CD4-positive, CD25-positive, alpha-beta regulatory T cell (primary cell): ENCODE measurements around the gene APC. TPM values are rescaled to one million over a fixed set of nuclear protein-coding genes. Genes with fewer than 3 reads are reported as not detected.
"Not testable (repeated sequence)": the region's sequence is repeated elsewhere in the genome, so short reads cannot be mapped to it uniquely, and the experiment has no call there.

Experiments
- ATAC-seq, 2 donors: fragments of 150-1000 bp; cut with Tn5 transposase; one replicate each; pipeline ENCODE4 v1.10.0; 2021; ENCODE audit warnings: low read depth in 2 of 2, moderate number of reproducible peaks in 2 of 2, moderate library complexity in 1 of 2
- DNase-seq, 3 donors: peaks; one replicate each; pipeline versions ENCODE4 v3.0.0 to v3.0.0-alpha.2; 2012 to 2022; ENCODE audit warnings: mixed read lengths in 1 of 3
- H3K27ac ChIP-seq: one replicate; pipeline ENCODE4 v1.7.0; 2013; ENCODE audit warnings: mild to moderate bottlenecking, low read length; ENCODE audit not compliant: insufficient read depth, poor library complexity, severe bottlenecking
- H3K27me3 ChIP-seq: one replicate; pipeline ENCODE4 v1.7.0; 2013; ENCODE audit warnings: low read length; ENCODE audit not compliant: control insufficient read depth, insufficient read depth
- H3K36me3 ChIP-seq: one replicate; pipeline ENCODE4 v1.7.0; 2013; ENCODE audit warnings: mild to moderate bottlenecking, low read length, moderate library complexity; ENCODE audit not compliant: control insufficient read depth, insufficient read depth
- H3K4me1 ChIP-seq: 2 replicates; pipeline ENCODE4 v1.7.0; 2013; ENCODE audit warnings: mild to moderate bottlenecking, low read length; ENCODE audit not compliant: insufficient read depth, control insufficient read depth, poor library complexity, severe bottlenecking
- H3K4me3 ChIP-seq: one replicate; pipeline ENCODE4 v1.7.0; 2013; ENCODE audit warnings: low read depth, mild to moderate bottlenecking, low read length, moderate library complexity
- H3K9me3 ChIP-seq, 2 experiments: 1 replicate in 1 of 2; 2 replicates in 1 of 2; pipeline ENCODE4 v1.7.0; 2013; ENCODE audit warnings: low read length in 2 of 2, mild to moderate bottlenecking in 1 of 2, moderate library complexity in 1 of 2; ENCODE audit not compliant: control insufficient read depth in 2 of 2
- H3K27ac Mint-ChIP-seq, 3 donors: one replicate each; pipeline ENCODE4 v1.8.0; 2020 to 2022; ENCODE audit warnings: mild to moderate bottlenecking in 3 of 3, mixed read lengths in 3 of 3, moderate library complexity in 2 of 3
- H3K27me3 Mint-ChIP-seq: one replicate; pipeline ENCODE4 v1.8.0; 2022; ENCODE audit warnings: mild to moderate bottlenecking, mixed read lengths
- H3K36me3 Mint-ChIP-seq: one replicate; pipeline ENCODE4 v1.8.0; 2020; ENCODE audit warnings: mixed read lengths
- H3K4me1 Mint-ChIP-seq, 4 donors: one replicate each; pipeline ENCODE4 v1.8.0; 2020 to 2022; ENCODE audit warnings: mixed read lengths in 4 of 4, mild to moderate bottlenecking in 1 of 4
- H3K4me3 Mint-ChIP-seq, 4 donors: one replicate each; pipeline ENCODE4 v1.8.0; 2020 to 2022; ENCODE audit warnings: mild to moderate bottlenecking in 4 of 4, mixed read lengths in 4 of 4, moderate library complexity in 3 of 4
- H3K9me3 Mint-ChIP-seq, 7 donors: one replicate each; pipeline ENCODE4 v1.8.0; 2020 to 2022; ENCODE audit warnings: mixed read lengths in 7 of 7, mild to moderate bottlenecking in 3 of 7, moderate library complexity in 2 of 7
- polyA plus RNA-seq, 4 donors: library from polyadenylated mRNA; unstranded; fragments of 300-500 nt; fragmentation: Illumina TruSeq; gene quantifications; one replicate each; pipeline ENCODE4 v1.2.3, GENCODE V29; 2021
- total RNA-seq: library from RNA; stranded (reverse); gene quantifications from one replicate; pipeline ENCODE4 v1.2.3, GENCODE V29; 2022

Gene APC
- total and polyA plus RNA-seq, 5 donors from 2014 or later, result 7.6 to 40.5 (median 21.4) TPM

DNA sequence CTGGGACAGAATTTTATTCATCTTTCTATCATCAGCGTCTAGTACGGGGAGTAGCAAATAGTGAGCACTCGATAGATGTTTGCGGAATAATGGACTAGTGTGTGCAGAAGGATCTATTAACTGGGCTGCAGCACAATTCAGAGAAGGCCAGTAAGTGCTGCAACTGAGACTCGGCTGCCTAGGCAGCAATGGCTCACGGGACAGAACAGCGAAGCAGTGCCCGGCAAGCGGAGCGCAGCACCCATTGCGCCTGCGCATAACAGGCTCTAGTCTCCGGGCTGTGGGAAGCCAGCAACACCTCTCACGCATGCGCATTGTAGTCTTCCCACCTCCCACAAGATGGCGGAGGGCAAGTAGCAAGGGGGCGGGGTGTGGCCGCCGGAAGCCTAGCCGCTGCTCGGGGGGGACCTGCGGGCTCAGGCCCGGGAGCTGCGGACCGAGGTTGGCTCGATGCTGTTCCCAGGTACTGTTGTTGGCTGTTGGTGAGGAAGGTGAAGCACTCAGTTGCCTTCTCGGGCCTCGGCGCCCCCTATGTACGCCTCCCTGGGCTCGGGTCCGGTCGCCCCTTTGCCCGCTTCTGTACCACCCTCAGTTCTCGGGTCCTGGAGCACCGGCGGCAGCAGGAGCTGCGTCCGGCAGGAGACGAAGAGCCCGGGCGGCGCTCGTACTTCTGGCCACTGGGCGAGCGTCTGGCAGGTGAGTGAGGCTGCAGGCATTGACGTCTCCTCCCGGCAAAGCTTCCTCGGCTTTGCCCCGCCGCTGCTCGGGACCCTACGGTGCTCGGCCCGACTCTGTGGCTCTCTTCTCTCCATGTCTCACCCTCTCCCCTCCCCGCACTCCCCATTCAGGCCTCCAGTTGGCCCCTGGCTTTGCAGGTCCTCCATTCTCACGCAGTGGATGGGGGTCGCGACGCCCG, 30.2 kb upstream of the APC start:
- Mint-ChIP-seq H3K4me1 (peaks cover 25 to 60% (median 42%) of the 10 kb centered on the region in 4 donors), H3K27me3 (peaks cover 12% of the 10 kb centered on the region), H3K4me3 (peak overlapping the region; percentile 88 to 94 (median 92)), H3K36me3 (peaks cover 1% of the 10 kb centered on the region), H3K27ac (peak overlapping the region; percentile 74 to 98 (median 94)), H3K9me3 (peaks cover 0 to 2% (median 0%) of the 10 kb centered on the region in 7 donors)
- ATAC-seq (peak; percentile 91 to 96), DNase-seq (peak; percentile 96 to 98 (median 98))
- H3K9me3 ChIP-seq, result no peaks in the 10 kb centered on the region
- peaks cover 3% of the 10 kb centered on the region for H3K27me3 ChIP-seq
- H3K4me1 ChIP-seq, result peaks cover 30% of the 10 kb centered on the region
- H3K4me3 ChIP-seq, result peak overlapping the region; percentile 93
- no peaks in the 10 kb centered on the region for H3K36me3 ChIP-seq
- H3K27ac ChIP-seq, result peak overlapping the region; percentile 80

DNA sequence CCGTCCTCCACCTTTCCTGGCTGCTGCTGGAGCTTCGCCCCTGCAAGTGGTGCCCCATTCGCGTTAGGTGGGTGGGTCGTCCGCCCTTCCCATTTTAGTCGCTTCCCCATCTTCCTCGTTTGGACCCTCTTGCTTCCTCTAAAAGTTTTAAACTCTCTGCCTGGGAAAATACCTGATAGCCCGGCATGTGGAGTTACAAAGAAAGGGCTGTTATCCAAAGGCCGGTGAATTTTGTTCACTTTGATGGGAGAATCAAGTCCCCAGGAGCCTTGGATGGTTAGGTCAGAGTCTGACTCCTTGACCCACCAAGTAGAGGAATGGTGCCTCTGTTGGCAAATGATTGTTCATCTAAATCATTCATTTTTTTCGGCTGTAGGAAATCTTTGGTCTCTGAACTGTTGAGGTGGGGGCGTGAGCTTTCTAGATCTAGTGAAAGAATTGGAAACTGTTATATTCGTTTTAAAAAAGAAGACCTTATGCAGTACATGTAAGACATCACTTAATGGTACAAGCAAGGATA, 29.5 kb upstream of the APC start:
- Histone ChIP-seq H3K36me3 (no peaks in the 10 kb centered on the region), H3K9me3 (no peaks in the 10 kb centered on the region), H3K27me3 (peaks cover 3% of the 10 kb centered on the region), H3K27ac (no peak overlapping the region), H3K4me3 (peak overlapping the region; percentile 93), H3K4me1 (peaks cover 30% of the 10 kb centered on the region)
- H3K27me3 Mint-ChIP-seq, result peaks cover 4% of the 10 kb centered on the region
- H3K36me3 Mint-ChIP-seq, result peaks cover 6% of the 10 kb centered on the region
- peak overlapping the region; percentile 88 to 94 (median 92) for H3K4me3 Mint-ChIP-seq
- peaks cover 27 to 66% (median 45%) of the 10 kb centered on the region in 4 donors for H3K4me1 Mint-ChIP-seq
- DNase-seq (peak in 2 of 3 donors; percentile 7 to 15), ATAC-seq (no peak)
- H3K27ac Mint-ChIP-seq, result peak overlapping the region; percentile 74 to 94 (median 92)
- H3K9me3 Mint-ChIP-seq, result peaks cover 0 to 2% (median 0%) of the 10 kb centered on the region in 7 donors

DNA sequence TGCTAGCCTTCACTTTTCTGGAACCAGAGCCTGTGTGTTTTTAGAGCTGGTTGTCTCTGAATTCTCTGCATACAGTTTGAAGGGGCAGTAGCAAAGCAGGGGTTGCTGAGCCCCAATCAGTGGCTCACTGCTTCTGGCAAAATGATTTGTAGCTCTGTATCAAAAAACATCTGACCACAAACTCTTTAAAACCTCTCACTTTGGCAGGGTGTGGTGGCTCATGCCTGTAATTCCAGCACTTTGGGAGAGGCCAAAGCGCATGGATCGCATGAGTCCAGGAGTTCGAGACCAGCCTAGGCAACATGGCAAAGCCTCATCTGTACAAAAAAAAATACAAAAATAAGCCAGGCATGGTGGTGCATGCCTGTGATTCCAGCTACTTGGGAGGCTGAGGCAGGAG, 28.3 kb upstream of the APC start:
- Histone ChIP-seq H3K4me1 (peaks cover 30% of the 10 kb centered on the region), H3K9me3 (no peaks in the 10 kb centered on the region), H3K36me3 (no peaks in the 10 kb centered on the region), H3K4me3 (peak overlapping the region; percentile 93), H3K27me3 (no peaks in the 10 kb centered on the region), H3K27ac (no peak overlapping the region)
- ATAC-seq (no peak), DNase-seq (no peak)
- no peaks in the 10 kb centered on the region for H3K27me3 Mint-ChIP-seq
- H3K4me3 Mint-ChIP-seq, result peak overlapping the region; percentile 88 to 94 (median 92)
- H3K27ac Mint-ChIP-seq, result peak overlapping the region in 1 of 3 donors; percentile 80
- peaks cover 0 to 2% (median 0%) of the 10 kb centered on the region in 7 donors for H3K9me3 Mint-ChIP-seq
- H3K4me1 Mint-ChIP-seq, result peaks cover 28 to 76% (median 47%) of the 10 kb centered on the region in 4 donors
- H3K36me3 Mint-ChIP-seq, result peaks cover 7% of the 10 kb centered on the region

DNA sequence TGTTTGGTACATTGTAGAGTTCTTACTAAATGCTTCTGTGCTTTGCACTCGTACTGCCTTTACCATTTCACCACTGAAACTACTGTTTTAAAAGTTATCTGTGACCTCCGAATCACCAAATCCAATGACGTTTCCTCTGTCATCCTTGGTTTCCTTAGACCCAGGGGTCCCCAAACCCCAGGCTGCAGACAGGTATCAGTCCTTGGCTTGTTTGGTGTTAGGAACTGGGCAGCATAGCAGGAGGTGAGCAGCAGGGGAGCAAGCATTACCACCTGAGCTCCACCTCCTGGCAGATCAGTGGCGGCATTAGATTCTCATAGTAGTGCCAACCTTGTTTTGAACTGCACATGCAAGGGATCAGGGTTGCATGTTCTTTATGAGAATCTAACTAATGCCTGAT, 26.8 kb upstream of the APC start:
- H3K4me1 Mint-ChIP-seq, result peaks cover 41 to 86% (median 58%) of the 10 kb centered on the region in 4 donors
- peaks cover 7% of the 10 kb centered on the region for H3K36me3 Mint-ChIP-seq
- Histone ChIP-seq H3K27me3 (no peaks in the 10 kb centered on the region), H3K9me3 (no peaks in the 10 kb centered on the region), H3K36me3 (no peaks in the 10 kb centered on the region), H3K4me3 (peak overlapping the region; percentile 39), H3K4me1 (peaks cover 30% of the 10 kb centered on the region), H3K27ac (no peak overlapping the region)
- ATAC-seq, result no peak
- H3K9me3 Mint-ChIP-seq, result peaks cover 0 to 2% (median 0%) of the 10 kb centered on the region in 7 donors
- H3K27me3 Mint-ChIP-seq, result peaks cover 4% of the 10 kb centered on the region
- H3K4me3 Mint-ChIP-seq, result peak overlapping the region in 1 of 4 donors; percentile 88
- no peak overlapping the region for H3K27ac Mint-ChIP-seq
- peak in 1 of 3 donors; percentile 9 for DNase-seq

DNA sequence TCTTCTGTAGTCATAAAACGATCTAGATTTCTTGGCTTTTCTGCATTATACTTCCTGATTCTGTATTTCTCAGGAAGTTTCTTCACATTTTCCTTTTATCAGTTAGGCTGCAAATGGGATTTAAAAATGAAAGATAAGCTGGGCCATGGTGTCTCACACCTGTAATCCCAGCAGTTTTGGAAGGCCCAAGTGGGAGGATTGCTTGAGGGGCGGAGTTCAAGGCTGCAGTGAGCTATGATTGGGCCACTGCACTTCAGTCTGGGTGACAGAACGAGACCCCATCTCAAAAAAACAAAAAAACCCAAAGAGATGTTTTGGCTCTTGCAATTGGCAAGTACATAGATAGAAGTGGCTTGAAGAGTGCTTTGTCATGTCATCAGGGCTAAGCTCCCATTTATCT, 26.2 kb upstream of the APC start:
- peaks cover 0 to 2% (median 0%) of the 10 kb centered on the region in 7 donors for H3K9me3 Mint-ChIP-seq
- no peaks in the 10 kb centered on the region for H3K27me3 ChIP-seq
- H3K36me3 ChIP-seq, result no peaks in the 10 kb centered on the region
- DNase-seq (no peak), ATAC-seq (no peak)
- H3K9me3 ChIP-seq, result no peaks in the 10 kb centered on the region
- H3K4me3 ChIP-seq, result no peak overlapping the region
- H3K27ac ChIP-seq, result no peak overlapping the region
- H3K4me3 Mint-ChIP-seq, result peak overlapping the region in 2 of 4 donors; percentile 14 to 28
- no peak overlapping the region for H3K27ac Mint-ChIP-seq
- peaks cover 7% of the 10 kb centered on the region for H3K36me3 Mint-ChIP-seq
- peaks cover 30% of the 10 kb centered on the region for H3K4me1 ChIP-seq
- H3K27me3 Mint-ChIP-seq, result peaks cover 4% of the 10 kb centered on the region
- H3K4me1 Mint-ChIP-seq, result peaks cover 43 to 84% (median 58%) of the 10 kb centered on the region in 4 donors

DNA sequence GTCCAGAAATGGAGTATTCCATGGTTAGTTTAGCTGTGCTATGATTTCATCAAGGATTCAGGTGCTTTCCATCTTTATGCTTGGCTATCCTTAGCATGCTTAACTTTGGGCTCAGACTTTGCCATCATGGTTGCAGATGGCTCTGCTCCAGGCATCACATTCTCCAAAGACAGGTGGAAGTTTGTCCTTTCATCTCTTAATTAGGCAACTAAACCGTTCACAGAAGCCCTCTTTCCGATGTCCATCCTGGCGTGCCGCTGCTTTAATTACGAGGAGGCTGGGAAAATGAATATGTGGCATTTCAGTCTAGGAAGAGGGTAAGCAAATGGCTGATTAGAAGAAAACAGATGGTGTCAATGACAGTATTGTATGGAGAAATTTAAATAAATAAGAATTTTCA, 24.5 kb upstream of the APC start:
- Mint-ChIP-seq H3K9me3 (peaks cover 0 to 2% (median 1%) of the 10 kb centered on the region in 7 donors), H3K4me3 (peak overlapping the region in 1 of 4 donors; percentile 23)

DNA sequence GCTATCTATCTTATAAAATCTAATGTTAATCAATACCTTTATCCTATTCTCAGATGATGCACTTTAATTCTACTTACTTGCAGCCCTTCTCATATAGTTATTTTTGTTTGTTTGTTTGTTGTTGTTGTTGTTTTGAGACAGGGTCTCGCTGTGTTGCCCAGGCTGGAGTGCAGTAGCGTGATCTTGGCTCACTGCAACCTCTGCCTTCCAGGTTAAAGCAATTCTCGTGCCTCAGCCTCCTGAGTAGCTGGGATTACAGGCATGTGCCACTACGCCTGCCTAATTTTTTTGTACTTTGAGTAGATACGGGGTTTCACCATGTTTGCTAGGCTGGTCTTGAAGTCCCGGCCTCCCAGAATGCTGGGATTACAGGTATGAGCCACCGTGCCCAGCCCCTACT, 20.8 kb upstream of the APC start:
- not testable (repeated sequence) for H3K9me3 ChIP-seq, ATAC-seq, H3K27ac Mint-ChIP-seq, H3K27me3 Mint-ChIP-seq, H3K9me3 Mint-ChIP-seq, H3K36me3 ChIP-seq, H3K27me3 ChIP-seq, H3K4me1 ChIP-seq, DNase-seq, H3K27ac ChIP-seq, H3K4me3 ChIP-seq
- peaks cover 45 to 77% (median 48%) of the 10 kb centered on the region in 4 donors for H3K4me1 Mint-ChIP-seq
- H3K4me3 Mint-ChIP-seq, result peak overlapping the region in 1 of 4 donors; percentile 2
- peaks cover 16% of the 10 kb centered on the region for H3K36me3 Mint-ChIP-seq

More for the DNA sequence above, 24.5 kb upstream of the APC start:
- peaks cover 4% of the 10 kb centered on the region for H3K27me3 Mint-ChIP-seq
- H3K27ac Mint-ChIP-seq, result no peak overlapping the region
- Histone ChIP-seq H3K4me3 (no peak overlapping the region), H3K9me3 (no peaks in the 10 kb centered on the region), H3K27me3 (no peaks in the 10 kb centered on the region), H3K4me1 (peaks cover 21% of the 10 kb centered on the region), H3K36me3 (no peaks in the 10 kb centered on the region), H3K27ac (no peak overlapping the region)
- H3K4me1 Mint-ChIP-seq, result peaks cover 52 to 89% (median 58%) of the 10 kb centered on the region in 4 donors
- peaks cover 7% of the 10 kb centered on the region for H3K36me3 Mint-ChIP-seq
- ATAC-seq (no peak), DNase-seq (no peak)
